ENCODE data around the gene BCL11B. TPM values are rescaled to one million over a fixed set of nuclear protein-coding genes. Genes with fewer than 3 reads are reported as not detected.

BCL11B gene
- 1 to 10 TPM; 3.7 to 5.1 TPM for total RNA-seq
- long read RNA-seq, result 0 reads

- DNase-seq, result peak; percentile 83 to 88
- peak; percentile 49 for ATAC-seq
- intact Hi-C loops (cut with DNase I, micrococcal nuclease), result no loop called here
These were observed at the start of gene BCL11B for GRCh38 chr14:99271951-99272631. Gene BCL11B (minus strand): TSS chr14:99272197. CDS start chr14:99271218, 979 bp downstream.

- no peak for ATAC-seq
- intact Hi-C loops (cut with DNase I, micrococcal nuclease), result no loop called here
- DNase-seq, result no peak
These were observed 49.4 kb upstream of the BCL11B start for GRCh38 chr14:99321236-99321925.

DNA sequence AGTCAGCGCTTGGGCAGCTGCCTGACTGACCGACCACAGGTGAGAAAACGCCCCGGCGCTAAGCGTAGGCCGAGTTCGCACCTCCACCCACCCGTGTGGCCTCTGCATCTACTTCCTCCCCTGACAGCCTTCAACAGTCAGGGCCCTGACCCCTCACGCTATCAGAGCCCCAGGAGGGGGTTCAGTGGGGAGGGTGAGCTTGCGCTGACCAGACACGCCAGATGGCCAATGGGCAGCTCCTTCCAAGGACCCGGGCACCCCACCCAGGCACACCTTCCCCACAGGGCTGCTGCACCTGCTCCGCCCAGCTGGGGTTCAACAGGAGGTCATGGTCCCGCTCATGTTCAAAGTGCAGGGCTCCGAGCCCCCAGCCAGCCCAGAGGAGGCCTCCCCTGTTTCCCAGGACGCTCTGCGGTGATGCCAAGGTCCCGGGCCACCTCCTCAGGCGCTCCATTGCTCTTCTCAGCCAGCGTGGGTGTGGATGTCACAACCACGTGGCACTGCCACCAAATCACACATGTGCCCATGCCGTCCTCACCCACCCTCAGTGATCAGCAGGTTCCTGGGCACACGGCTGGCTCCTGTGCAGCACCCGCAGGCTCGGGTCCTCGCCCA, 48.7 kb upstream of the BCL11B start:
- ATAC-seq (peak; percentile 12), DNase-seq (peak; percentile 49 to 51)
- intact Hi-C loops (cut with DNase I, micrococcal nuclease), result no loop called here

GRCh38 chr14:99320105-99320572, 48.1 kb upstream of the BCL11B start:
- peak; percentile 30 for ATAC-seq
- DNase-seq, result peak in 1 of 2 donors; percentile 75
- intact Hi-C loops (cut with DNase I, micrococcal nuclease), result no loop called here

DNA sequence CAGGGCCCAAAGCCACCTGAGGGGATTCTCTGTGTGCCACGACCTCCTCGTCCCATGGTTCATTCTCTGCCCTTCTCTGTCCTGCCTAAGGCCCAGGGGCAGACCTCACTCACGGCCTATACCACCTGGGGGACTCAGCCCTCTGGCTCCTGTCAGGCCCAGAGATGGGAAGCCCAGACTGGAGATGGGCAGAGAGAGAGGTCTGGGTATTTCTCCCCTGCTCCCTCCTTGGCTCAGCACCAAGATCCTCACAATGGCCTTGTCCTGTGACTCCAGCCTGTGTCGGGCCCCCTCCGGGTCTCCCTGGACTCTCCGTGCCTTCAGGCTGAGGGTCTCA, 46.9 kb upstream of the BCL11B start:
- DNase-seq, result no peak
- no peak for ATAC-seq
- intact Hi-C loops (cut with DNase I, micrococcal nuclease), result no loop called here

GRCh38 chr14:99318091-99318958, 46.3 kb upstream of the BCL11B start:
- peak; percentile 59 to 65 for DNase-seq
- ATAC-seq, result peak; percentile 46
- intact Hi-C loops (cut with DNase I, micrococcal nuclease), result no loop called here

- ATAC-seq (peak; percentile 11), DNase-seq (peak in 1 of 2 donors; percentile 29)
- intact Hi-C loops (cut with DNase I, micrococcal nuclease), result no loop called here
These were observed 45.5 kb upstream of the BCL11B start for GRCh38 chr14:99317231-99318090.

GRCh38 chr14:99316281-99317163, 44.5 kb upstream of the BCL11B start:
- DNase-seq, result peak; percentile 84 to 85
- ATAC-seq, result peak; percentile 80
- intact Hi-C loops (cut with DNase I, micrococcal nuclease), result no loop called here

DNA sequence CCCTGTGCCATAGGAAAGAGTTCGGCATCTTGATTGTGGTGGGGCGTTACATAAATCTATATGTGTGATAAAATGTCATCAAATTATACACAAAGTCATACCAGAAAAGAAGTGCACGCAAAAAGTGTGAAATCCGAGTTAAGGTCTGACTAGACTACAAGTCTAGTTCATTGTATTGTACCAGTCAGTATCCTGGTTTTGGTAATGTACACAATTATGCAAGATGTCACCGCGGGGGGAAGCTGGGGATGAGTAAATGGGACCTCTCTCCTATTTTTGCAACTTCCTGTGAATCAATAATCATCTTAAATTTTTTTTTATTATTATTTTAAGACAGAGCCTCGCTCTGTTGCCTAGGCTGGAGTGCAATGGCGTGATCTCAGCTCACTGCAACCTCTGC, 43.2 kb upstream of the BCL11B start:
- ATAC-seq (no peak), DNase-seq (no peak)
- intact Hi-C loops (cut with DNase I, micrococcal nuclease), result no loop called here

GRCh38 chr14:99314623-99315022, 42.6 kb upstream of the BCL11B start:
- intact Hi-C loops (cut with DNase I, micrococcal nuclease), result no loop called here

GRCh38 chr14:99313234-99313633, 41.2 kb upstream of the BCL11B start:
- ATAC-seq, result no peak
- intact Hi-C loops (cut with DNase I, micrococcal nuclease), result no loop called here
- no peak for DNase-seq

More at GRCh38 chr14:99314623-99315022, 42.6 kb upstream of the BCL11B start:
- ATAC-seq (no peak), DNase-seq (no peak)

GRCh38 chr14:99312106-99312505, 40.1 kb upstream of the BCL11B start:
- DNase-seq, result no peak
- intact Hi-C loops (cut with DNase I, micrococcal nuclease), result no loop called here
- ATAC-seq, result no peak

GRCh38 chr14:99309220-99309766, 37.3 kb upstream of the BCL11B start:
- ATAC-seq (no peak), DNase-seq (no peak)
- intact Hi-C loops (cut with DNase I, micrococcal nuclease), result no loop called here

GRCh38 chr14:99304208-99304607, 32.2 kb upstream of the BCL11B start:
- intact Hi-C loops (cut with DNase I, micrococcal nuclease), result no loop called here
- DNase-seq, result no peak
- ATAC-seq, result no peak

DNA sequence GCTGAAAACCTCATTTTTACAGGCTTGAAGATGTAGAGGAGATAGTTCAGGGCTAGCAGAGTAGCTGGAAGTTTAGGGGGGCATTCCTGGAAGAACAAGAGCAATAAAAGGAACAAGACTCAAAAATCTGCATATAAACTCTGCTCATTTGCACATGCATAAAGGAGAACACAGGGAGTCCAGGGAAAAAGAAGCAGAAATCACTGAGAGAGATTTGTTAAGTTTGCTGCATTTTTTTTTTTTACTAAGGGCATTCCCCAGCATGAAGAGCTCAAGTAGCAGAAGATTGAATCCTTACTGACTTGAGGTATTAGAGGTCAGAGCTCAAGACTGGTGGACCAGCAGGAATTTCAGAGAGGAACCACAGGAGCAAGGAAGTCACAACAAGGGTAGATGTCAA, 28.2 kb upstream of the BCL11B start:
- ATAC-seq (no peak), DNase-seq (no peak)
- intact Hi-C loops (cut with DNase I, micrococcal nuclease), result no loop called here

GRCh38 chr14:99296517-99296916, 24.5 kb upstream of the BCL11B start:
- DNase-seq, result no peak
- no peak for ATAC-seq
- intact Hi-C loops (cut with DNase I, micrococcal nuclease), result no loop called here

All from left colon (tissue), 2 donors.